ENCODE results near the gene ADAM11.
"Not testable (repeated sequence)": the region's sequence is repeated elsewhere in the genome, so short reads cannot be mapped to it uniquely, and the experiment has no call there.

Gene ADAM11, protein sequence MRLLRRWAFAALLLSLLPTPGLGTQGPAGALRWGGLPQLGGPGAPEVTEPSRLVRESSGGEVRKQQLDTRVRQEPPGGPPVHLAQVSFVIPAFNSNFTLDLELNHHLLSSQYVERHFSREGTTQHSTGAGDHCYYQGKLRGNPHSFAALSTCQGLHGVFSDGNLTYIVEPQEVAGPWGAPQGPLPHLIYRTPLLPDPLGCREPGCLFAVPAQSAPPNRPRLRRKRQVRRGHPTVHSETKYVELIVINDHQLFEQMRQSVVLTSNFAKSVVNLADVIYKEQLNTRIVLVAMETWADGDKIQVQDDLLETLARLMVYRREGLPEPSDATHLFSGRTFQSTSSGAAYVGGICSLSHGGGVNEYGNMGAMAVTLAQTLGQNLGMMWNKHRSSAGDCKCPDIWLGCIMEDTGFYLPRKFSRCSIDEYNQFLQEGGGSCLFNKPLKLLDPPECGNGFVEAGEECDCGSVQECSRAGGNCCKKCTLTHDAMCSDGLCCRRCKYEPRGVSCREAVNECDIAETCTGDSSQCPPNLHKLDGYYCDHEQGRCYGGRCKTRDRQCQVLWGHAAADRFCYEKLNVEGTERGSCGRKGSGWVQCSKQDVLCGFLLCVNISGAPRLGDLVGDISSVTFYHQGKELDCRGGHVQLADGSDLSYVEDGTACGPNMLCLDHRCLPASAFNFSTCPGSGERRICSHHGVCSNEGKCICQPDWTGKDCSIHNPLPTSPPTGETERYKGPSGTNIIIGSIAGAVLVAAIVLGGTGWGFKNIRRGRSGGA

DNA sequence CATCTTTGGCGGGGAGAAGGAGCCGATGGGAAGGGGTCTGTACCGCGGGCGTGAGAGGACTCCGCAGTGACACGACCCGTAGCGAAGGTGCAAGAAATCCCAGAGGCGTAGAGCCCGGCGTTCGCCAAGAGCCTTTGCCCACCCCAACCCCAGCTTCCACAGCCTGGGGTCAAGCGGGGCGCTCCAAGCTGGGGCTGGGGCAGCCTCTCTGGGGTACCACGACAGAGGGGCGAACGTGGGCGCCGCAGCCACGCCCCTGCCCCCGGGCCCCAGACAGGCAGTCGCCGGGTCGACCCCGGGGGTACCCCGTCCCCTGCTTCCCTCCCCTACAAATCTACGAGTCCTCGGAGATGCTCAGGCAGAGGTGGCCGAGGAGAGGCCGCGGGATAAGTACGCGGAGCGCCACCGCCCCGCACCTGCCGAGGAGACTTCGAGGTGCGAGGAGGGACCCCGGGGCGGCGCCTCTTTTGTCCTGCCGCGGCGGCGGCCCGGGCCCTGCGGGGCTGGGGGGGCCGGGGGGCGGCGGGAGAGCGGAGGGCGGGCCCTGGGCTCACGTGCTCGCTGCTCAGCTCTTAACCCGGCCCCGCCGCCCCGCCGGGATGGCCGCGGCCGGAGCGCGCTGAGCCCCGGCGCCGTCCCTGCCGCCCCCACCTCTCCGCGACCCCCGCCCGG is at the start of gene ADAM11:
Gene ADAM11, plus strand, starts transcription at position 575 of the 672 bp plus-strand sequence. CDS start 212 bp downstream, outside the sequence.
- peak; percentile 67 for DNase-seq

DNA sequence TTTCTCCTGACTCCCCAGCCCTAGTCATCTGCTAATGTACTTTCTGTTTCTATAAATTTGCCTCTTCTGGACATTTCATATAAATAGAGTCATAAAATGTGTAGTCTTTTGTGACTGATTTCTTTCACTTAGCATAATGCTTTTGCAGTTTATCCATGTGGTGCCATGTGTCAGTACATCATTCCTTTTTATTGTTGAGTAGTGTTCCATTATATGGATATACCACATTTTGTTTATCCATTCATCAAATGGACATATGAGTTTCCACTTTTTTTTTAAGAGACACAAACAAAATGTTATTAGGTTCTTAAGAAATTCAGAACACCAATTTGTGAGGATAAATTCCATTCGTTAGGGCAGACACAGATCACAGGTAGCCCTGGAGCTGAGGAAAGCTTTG is 39.3 kb upstream of the ADAM11 start:
- no peak for DNase-seq

DNA sequence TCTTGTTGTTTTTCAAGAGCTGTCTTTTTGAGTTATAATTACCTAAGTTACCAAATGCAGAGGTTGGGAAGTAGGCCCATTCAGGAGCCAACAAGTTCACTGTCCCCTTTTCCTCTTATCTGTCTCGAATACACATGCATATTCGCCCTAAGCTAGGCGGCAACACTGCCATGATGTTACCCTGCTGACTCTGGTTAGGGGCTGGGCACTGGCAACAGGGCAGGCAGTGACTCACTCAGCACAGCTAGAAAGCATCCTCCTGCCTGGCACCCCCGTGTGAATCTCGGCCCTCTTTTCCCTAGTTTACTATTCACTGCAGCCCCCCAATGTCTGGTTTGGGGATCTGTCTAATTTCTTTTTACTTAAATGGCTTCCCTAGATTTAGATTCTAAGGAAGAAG is 36.5 kb upstream of the ADAM11 start:
- DNase-seq, result no peak

DNA sequence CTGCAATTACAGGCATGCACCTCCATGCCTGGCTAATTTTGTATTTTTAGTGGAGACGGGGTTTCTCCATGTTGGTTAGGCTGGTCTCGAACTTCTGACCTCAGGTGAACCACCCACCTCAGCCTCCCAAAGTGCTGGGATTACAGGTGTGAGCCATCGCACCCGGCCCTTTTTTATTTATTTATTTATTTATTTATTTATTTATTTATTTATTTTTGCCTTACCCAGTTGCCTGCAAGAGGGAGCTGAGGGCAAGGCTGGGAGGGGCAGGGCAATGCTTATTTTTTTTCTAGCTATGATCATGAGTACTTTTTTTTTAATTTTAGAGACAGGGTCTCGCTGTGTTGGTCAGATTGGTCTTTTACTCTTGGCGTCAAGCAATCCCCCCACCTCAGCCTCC is 32.7 kb upstream of the ADAM11 start:
- not testable (repeated sequence) for DNase-seq

DNA sequence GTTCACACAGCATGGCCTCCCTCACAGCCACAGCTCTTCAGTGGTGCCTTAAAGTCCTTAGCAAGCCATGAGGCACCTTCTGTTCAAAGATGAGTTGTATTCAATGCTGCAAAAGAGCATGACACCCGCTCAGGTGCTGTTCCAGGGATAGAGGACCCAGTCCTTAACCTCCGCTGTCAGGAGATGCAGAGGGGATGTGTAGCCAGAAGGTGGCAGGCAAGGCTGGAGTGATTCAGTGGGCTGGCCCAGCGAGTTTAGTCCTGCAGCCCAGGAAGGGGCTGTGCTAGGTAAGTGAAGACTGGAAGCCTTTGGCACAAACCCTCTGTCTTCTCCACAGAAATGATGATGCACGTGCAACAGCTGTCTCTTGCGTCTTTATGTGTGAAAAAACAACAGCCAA is 25.0 kb upstream of the ADAM11 start:
- no peak for DNase-seq

DNA sequence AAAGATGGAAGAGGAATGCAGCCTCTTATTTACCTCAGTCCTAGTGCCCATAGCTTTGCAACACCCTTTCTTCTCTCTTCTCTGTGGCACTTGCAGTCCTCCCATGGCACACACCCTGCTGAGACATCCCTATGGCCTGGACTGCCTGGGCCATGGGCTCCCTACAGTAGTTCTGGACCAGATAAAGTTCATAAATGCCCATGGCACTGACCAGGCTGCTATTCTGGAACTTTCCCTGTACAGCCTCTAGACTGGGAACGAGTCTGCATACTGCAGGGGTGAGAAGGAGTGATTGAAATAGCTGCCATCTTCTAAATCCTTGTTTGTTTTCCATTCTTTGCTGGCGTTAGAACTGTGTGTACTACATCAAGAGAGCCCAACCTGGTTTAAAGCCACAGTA is 24.5 kb upstream of the ADAM11 start:
- no peak for DNase-seq

DNA sequence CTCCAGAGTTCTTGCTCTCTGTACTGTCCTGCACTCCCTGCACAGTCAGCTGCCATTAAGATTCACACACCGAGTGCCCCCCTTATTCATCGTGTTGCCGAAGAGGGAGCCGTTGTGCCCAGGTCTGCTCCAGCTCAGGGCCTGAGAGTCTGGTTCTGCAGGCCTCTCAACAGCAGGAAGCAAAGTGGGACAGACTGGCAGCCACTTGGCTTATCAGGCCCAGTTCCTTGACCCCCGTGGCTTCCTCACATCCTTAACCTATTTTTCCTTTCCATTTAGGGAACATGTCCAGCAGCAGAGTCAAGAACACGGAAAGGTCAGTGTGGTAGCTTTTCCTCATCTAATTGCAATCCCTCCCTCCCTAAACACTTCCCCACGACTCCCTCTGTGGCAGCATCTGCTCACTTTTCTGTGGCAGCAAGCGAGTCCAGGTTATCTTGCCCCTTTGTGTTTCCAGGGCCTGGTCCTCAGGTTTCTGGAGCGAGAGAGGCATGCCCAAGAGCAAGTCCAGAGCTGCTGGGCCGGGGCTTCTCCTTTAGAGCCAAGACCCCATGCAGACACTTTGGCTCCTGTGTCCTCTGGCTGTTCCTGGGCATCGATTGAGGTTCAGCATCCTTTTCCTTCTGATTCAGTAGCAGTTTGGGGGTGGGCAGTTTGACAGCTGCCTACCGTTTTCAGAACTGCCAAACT is 22.1 kb upstream of the ADAM11 start:
- DNase-seq, result no peak

DNA sequence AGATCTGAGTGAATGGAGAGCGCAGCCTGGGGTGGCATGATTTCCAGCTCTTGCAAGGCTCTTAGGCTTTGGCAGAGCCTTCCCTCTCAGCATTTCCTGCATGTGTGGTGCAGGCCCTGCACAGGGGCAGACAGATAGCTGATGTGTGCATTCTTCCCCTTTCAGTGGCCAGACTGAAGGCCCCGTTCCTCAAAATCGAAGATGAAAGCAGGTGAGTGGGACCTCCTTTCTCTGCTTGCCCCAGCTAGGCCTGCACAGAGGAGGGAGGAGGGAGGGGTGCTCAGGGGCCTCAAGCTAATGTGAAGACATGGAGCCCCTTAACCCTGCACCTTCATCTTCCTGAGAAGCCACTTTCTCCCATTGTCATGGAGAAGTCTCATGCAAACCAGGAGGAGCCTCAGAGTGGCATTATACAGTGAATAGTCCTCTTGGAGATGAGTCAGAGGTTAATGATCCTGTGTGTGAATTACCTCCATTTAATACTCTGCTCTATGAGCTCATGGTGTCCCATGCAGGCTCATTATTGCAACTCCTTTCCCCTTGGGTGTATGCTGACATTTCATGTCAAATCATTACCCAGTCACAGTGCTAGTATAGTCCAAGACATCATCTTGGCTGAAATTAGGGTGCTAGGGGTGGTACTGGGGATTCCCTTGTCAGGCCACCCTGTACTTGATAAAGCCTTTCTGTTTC is 20.4 kb upstream of the ADAM11 start:
- DNase-seq, result no peak

DNA sequence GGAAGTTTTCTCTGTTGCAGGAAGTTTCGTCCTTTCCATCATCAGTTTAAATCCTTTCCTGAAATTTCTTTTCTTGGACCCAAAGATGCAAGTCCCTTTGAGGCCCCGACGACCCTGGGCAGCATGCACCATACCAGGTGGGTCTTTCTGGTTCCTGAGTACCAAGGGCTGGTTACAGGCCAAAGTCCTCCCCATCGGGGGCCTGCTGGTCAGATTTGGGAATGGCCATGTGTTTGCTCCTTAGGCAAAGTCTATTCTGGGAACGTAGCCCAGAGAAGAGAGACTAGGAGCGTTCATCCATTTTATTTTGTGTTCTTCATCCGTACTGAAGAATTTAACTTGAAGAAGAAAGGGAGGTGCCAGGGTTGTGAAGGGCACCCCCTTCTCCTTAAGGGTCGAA is 17.5 kb upstream of the ADAM11 start:
- no peak for DNase-seq

DNA sequence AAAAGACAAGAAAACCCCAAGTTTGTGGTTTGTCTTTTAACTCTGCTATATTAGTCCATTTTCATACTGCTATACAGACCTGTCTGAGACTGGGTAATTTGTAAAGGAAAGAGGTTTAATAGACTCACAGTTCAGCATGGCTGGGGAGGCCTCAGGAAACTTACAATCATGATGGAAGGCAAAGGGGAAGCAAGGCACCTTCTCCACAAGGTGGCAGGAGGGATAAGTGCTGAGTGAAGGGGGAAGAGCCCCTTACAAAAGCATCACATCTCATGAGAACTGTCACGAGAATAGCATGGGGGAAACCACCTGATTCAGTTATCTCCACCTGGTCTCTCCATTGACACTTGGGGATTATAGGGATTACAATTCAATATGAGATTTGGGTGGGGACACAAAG is 13.5 kb upstream of the ADAM11 start:
- DNase-seq, result no peak

DNA sequence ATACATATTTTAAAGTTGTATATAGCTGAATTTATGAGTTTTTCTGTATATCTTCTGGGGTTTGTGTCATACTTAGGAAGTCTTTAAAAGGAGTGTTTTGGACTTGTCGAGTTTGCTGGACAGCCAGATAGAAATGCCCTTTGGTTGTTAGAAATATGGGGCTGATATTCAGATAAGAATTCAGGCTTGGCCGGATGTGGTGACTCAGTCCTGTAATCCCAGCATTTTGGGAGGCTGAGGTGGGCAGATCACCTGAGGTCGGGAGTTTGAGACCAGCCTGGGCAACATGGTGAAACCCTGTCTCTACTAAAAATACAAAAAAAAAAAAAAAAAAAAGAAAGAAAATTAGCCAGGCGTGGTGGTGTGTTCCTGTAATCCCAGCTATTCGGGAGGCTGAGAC is 13.1 kb upstream of the ADAM11 start:
- not testable (repeated sequence) for DNase-seq

DNA sequence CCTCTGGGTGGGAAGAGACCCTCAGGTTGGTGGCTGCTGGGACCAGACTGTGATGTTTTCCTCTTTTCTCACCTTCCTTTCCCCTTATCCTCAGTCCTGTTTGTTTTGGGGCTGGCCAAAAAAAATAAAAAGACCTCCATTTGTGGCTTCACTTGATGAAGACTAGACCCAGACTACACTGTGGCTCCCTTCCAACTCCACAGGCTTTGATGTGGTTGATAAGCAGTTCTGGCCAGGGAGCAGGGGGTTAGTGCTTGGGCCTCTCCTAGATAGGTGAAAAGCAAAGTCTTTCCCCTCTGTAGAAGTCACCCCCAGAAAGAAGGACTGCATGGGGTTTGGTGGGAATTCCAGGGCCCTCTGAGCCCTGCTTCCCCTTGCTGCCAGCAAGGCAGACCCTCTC is 11.2 kb upstream of the ADAM11 start:
- no peak for DNase-seq

DNA sequence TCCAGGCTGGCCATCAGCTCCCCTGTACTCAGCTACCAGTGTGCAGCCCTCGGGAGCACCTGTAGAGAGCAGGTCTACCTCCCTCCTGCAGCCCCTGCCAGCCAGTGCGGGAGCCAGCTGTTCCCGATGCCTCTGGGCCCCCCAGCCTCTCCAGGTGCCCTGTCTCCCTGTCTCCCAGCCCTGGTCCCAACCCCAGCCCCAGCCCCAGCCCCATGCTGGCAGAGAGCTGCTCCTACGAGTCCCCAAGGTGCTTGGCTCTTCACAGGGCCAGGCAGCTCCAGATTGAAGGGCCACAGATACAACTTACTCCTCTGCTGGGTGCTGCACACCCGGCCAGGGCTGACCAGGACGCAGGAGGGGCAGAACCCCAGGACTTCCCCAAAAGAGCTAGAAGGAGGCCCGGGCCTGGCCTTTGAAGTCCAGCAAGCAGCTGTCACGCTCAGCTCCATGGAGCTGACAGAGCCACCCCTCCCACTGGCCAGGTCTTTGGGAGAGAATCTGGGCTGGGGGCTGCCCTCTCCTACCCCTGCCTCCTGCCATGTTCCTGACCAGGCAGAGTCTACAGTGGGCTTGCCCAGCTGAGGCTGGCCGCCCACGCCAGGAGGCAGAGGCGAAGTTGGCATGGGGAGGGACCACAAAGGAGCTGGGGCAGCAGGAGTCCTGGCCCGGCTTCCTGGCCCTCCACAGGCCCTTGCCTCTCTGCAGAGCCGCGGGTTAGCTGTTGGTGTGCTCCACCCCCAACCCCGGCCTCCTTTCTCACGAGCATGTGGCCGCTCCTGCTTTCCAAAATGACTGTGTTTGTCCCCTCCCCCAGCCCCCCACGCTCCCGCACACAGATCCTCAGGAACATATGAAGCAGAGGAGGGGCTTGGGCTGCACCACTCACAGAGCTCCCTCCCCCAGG is 9.5 kb upstream of the ADAM11 start:
- DNase-seq, result peak; percentile 61

DNA sequence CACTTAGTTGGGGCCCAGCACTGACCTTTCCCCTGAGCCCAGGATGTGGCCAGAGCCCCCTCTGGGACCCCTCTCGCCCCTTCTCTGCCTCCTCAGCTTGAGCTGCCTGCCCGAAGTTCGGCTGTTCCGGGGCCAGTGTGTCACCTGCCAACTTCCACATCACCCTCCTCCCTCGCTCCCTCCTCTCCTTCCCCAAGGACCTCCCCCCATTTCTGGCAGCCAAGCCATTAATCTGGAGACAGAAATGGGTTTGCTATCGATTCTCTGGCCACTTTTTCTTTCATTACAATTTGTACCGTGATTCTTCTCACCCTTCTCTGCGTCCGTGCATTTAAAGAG is 8.8 kb upstream of the ADAM11 start:
- peak; percentile 52 for DNase-seq

DNA sequence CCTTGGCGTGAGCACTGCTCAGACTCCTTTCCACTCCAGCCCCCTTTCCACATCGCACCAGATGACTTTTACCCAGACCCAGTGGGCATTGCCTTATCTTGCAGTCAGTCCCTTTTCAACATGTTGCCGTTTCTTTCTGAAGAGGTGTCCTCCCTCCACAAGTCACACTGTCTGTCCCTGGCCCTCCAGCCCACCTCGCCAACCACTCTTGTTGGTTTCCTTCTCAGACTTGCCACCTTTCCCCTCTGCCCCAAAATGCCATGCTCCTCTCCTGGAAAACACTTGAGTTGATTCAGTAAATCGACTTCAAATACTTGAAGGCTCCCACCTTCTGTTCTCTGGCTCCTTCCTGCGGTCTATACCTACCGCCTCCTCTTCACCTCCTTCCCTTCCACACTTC is 7.5 kb upstream of the ADAM11 start:
- no peak for DNase-seq

DNA sequence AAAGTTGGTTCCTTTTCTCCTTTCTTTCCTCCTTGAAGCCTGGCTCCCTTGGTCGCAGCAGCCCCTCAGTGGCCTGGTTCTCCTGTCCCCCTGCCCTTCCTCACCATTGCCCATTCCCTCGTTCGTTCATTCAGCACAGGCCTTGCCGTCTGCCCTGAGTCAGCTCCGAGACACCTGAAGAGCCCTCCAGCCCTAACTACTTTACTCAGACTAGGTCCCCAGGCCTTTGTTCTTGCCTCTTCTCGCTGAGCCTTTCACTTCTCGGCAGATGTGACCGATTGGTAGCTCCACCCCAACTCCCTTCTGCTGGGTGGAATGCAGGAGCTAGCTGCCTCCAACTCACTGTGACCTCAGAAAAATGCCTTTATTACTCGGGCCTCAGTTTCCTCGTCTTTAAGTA is 7.0 kb upstream of the ADAM11 start:
- DNase-seq, result no peak

DNA sequence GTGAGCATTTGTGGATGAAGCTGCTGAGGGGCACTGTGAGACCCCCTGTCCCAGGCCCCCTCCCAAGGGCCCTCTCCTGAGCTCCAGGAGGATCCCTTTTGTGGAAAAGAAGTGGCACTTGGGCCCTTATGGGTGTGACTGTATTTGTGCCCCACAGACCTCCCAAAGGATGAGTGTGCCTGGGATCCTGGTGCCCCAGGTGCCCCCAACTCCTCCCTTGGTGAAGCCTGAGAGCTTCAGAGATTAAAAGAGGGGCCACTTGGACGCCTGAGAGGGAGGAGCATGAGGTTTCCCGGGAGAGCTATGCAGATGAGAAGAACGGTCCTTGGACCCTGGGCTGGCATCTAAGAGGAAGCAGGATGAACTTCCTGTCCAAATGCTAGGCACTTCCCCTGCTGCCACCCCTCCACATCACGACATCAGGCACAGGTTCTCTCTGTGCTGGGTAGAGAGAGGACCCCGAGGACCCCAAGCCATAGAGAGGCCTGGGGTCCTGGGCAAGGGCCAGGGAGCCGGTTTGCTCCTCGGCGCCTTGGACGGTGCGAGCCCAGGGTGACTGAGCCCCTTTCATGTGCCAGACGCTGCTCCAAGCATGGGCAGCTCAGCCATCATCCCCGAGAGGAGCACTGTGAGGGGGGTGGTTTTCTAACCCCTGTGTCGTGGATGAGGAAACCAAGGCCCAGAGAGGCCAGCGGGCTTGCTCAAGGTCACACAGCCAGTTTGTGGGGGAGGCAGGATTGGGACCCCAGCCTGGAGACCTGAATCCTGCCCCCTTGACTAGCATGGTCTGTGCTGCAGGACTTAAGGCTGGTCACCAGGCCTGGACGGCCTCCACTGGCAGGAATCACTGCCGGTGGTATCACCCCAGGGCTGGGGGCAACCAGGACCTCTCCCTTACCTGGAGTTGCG is 5.6 kb upstream of the ADAM11 start:
- DNase-seq, result no peak

DNA sequence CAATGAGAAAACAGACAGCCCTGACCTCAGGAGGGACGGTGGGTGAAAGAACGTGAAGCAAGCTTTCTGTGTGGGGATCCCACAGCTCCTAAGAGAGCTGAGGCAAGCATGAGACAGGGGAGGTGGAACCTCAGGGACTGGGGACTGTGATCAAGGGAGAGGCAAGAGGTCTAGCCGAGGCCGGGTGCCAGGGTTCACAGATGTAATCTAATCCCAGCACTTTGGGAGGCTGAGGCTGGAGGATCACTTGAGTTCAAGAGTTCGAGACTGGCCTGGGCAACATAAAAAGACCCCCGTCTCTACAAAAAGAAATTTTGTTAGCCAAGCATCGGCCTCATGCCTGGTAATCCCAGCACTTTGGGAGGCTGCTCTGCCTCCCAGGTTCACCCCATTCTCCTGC is 4.5 kb upstream of the ADAM11 start:
- DNase-seq, result no peak

DNA sequence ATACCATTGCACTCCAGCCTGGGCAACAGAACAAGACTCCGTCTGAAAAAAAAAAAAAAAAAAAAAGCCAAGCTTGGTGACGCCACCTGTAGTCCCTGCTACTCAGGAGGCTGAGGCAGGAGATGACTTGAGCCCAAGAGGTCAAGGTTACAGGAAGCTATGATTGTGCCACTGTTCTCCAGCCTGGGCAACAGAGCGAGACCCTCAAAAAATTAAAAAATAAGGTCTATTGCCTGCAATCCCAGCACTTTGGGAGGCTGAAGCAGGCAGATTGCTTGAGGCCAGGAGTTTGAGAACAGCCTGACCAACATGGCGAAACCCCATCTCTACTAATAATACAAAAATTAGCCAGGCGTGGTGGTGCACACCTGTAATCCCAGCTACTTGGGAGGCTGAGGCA is 3.6 kb upstream of the ADAM11 start:
- DNase-seq, result not testable (repeated sequence)

Measured in retina (tissue), 1 donor.